B cell (primary cell): Measurements from ENCODE around the gene CEP112. TPM values are rescaled to one million over a fixed set of nuclear protein-coding genes. Genes with fewer than 3 reads are reported as not detected.

ENCODE experiments used
- ATAC-seq: fragments of 200-7000 bp; cut with Tn5 transposase; one replicate; pipeline ENCODE4 v1.10.0; 2021; ENCODE audit warnings: low read depth, mild to moderate bottlenecking, moderate number of reproducible peaks, moderate library complexity
- CTCF ChIA-PET: fragments of 350-600 bp; sonication (Branson Sonifier 250); formaldehyde crosslinking; loops from one replicate; lab custom pipeline; 2021; ENCODE audit warnings: antibody characterized with exemption, inconsistent platforms; lab: Charles Lee
- POLR2A ChIA-PET: fragments of 350-600 bp; sonication (Branson Sonifier 250); formaldehyde crosslinking; loops from one replicate; lab custom pipeline; 2021; ENCODE audit warnings: antibody characterized with exemption; lab: Charles Lee
- DNase-seq: peaks from one replicate; pipeline ENCODE4 v3.0.0; 2013
- H2AFZ ChIP-seq: 2 replicates; pipeline ENCODE4 v1.6.1; 2012; ENCODE audit warnings: mild to moderate bottlenecking, low read depth, low read length; ENCODE audit not compliant: insufficient read depth, poor library complexity, severe bottlenecking
- H3K27ac ChIP-seq, 2 donors: 1 replicate in 1 of 2; 2 replicates in 1 of 2; pipeline ENCODE4 v1.5.1; 2012 to 2013; ENCODE audit warnings: low read length in 2 of 2, mild to moderate bottlenecking in 2 of 2, moderate library complexity in 1 of 2
- H3K27me3 ChIP-seq, 4 experiments: fragments of 200-600 bp in 1 of 4; sonication (generic) in 1 of 4; replicated peaks in 1 of 4; 1 replicate in 2 of 4; 2 replicates in 2 of 4; pipeline versions ENCODE4 v1.6.1 to v1.7.0; 2013 to 2016; ENCODE audit warnings: low read length in 3 of 4, mild to moderate bottlenecking in 2 of 4, mixed read lengths in 1 of 4, moderate library complexity in 1 of 4; ENCODE audit not compliant: insufficient read depth in 4 of 4, control insufficient read depth in 3 of 4; ENCODE audit errors: control extremely low read depth in 1 of 4
- H3K36me3 ChIP-seq, 2 experiments: replicated peaks in 1 of 2; 1 replicate in 1 of 2; 2 replicates in 1 of 2; pipeline versions ENCODE4 v1.6.1 to v1.7.1; 2013; ENCODE audit warnings: low read length in 1 of 2; ENCODE audit not compliant: insufficient read depth in 2 of 2, control insufficient read depth in 1 of 2; ENCODE audit errors: control extremely low read depth in 1 of 2, extremely low read depth in 1 of 2
- H3K4me1 ChIP-seq, 2 donors: fragments of 200-600 bp in 1 of 2; sonication (generic) in 1 of 2; 1 replicate in 1 of 2; 2 replicates in 1 of 2; pipeline versions ENCODE4 v1.5.1 to v1.6.1; 2013 to 2017; ENCODE audit warnings: low read length in 2 of 2; ENCODE audit not compliant: control insufficient read depth in 2 of 2, insufficient read depth in 2 of 2
- H3K4me2 ChIP-seq: replicated peaks from 2 replicates; pipeline ENCODE3; 2012; ENCODE audit warnings: mild to moderate bottlenecking, low read depth, low read length; ENCODE audit not compliant: poor library complexity, severe bottlenecking
- H3K4me3 ChIP-seq, 5 experiments: fragments of 200-600 bp in 1 of 5; sonication (generic) in 1 of 5; 1 replicate in 3 of 5; 2 replicates in 2 of 5; pipeline versions ENCODE4 v1.5.1 to v1.7.0; 2011 to 2016; ENCODE audit warnings: low read length in 4 of 5, mild to moderate bottlenecking in 4 of 5, low read depth in 2 of 5, control low read depth in 1 of 5, moderate library complexity in 1 of 5; ENCODE audit not compliant: insufficient read depth in 1 of 5; ENCODE audit errors: control extremely low read depth in 1 of 5, extremely low read depth in 1 of 5
- H3K79me2 ChIP-seq: fragments of 200-600 bp; sonication (generic); one replicate; pipeline ENCODE4 v1.6.0; 2016; ENCODE audit warnings: low read length; ENCODE audit not compliant: control insufficient read depth, insufficient read depth
- H3K9ac ChIP-seq: fragments of 200-600 bp; sonication (generic); 2 replicates; pipeline ENCODE4 v1.6.1; 2017; ENCODE audit warnings: mild to moderate bottlenecking, low read length, moderate library complexity
- H3K9me3 ChIP-seq, 3 donors: one replicate each; pipeline versions ENCODE4 v1.6.1 to v1.7.1; 2013; ENCODE audit warnings: low read length in 2 of 3; ENCODE audit not compliant: control insufficient read depth in 2 of 3, insufficient read depth in 1 of 3; ENCODE audit errors: control extremely low read depth in 1 of 3
- H4K20me1 ChIP-seq: 2 replicates; pipeline ENCODE4 v1.6.0; 2012; ENCODE audit warnings: mild to moderate bottlenecking, low read length; ENCODE audit not compliant: insufficient read depth, control insufficient read depth, poor library complexity, severe bottlenecking
- H3K27ac Mint-ChIP-seq: one replicate; pipeline ENCODE4 v1.8.0; 2021; ENCODE audit warnings: mixed read lengths
- H3K27me3 Mint-ChIP-seq: one replicate; pipeline ENCODE4 v1.8.0; 2021; ENCODE audit warnings: mixed read lengths
- H3K4me1 Mint-ChIP-seq: one replicate; pipeline ENCODE4 v1.8.0; 2021; ENCODE audit warnings: mixed read lengths
- H3K4me3 Mint-ChIP-seq: one replicate; pipeline ENCODE4 v1.8.0; 2021; ENCODE audit warnings: mixed read lengths
- H3K9me3 Mint-ChIP-seq: one replicate; pipeline ENCODE4 v1.8.0; 2022; ENCODE audit warnings: mixed read lengths; ENCODE audit not compliant: insufficient read depth
- CTCF ChIP-seq: fragments of 200-600 bp; IDR thresholded peaks from one replicate; pipeline ENCODE4 v1.8.0; 2022; ENCODE audit warnings: antibody characterized with exemption, mild to moderate bottlenecking
- EZH2 ChIP-seq: IDR thresholded peaks from 2 replicates; pipeline ENCODE4 v1.6.1; 2012; ENCODE audit warnings: borderline replicate concordance, low read depth, mild to moderate bottlenecking, moderate library complexity, low read length; ENCODE audit not compliant: insufficient read depth, poor library complexity, severe bottlenecking
- WGBS: methylation state at CpG from one replicate; pipeline ENCODE4 v1.1.5; 2013; ENCODE audit warnings: missing lambda C conversion rate; ENCODE audit not compliant: insufficient coverage; 5-methylcytosine and 5-hydroxymethylcytosine counted together
- intact Hi-C: fragments of 100-400 bp; cut with micrococcal nuclease; formaldehyde crosslinking; loops from one replicate; pipeline ENCODE4 v1.10.0; 2022
- polyA plus RNA-seq: library from polyadenylated mRNA; depleted of rRNA; stranded (reverse); fragments of >200 nt; gene quantifications from 2 replicates; pipeline ENCODE4 v1.2.3, GENCODE V29; 2012
- total RNA-seq, 2 donors: library from RNA; stranded (reverse); fragments of 120-200 nt in 1 of 2; gene quantifications; 1 replicate in 1 of 2; 2 replicates in 1 of 2; pipeline versions ENCODE4 v1.2.3 to v1.2.4, GENCODE V29; 2013 to 2022

CEP112 gene
- total and polyA plus RNA-seq, 2 donors (not counting 1 experiment from before 2014, with no cell fraction given): 0.57 to 4.6 TPM

GRCh38 chr17:65698381-65699061 lies 493.4 kb downstream of the CEP112 start:
- H3K27ac ChIP-seq: no peak overlapping the region
- intact Hi-C loops: no loop called here
- Mint-ChIP-seq H3K4me3 (no peak overlapping the region), H3K27me3 (peaks cover 21% of the 10 kb centered on the region), H3K27ac (no peak overlapping the region), H3K4me1 (no peaks in the 10 kb centered on the region), H3K9me3 (no peaks in the 10 kb centered on the region)
- H4K20me1 ChIP-seq: no peaks in the 10 kb centered on the region
- no peaks in the 10 kb centered on the region for H3K4me1 ChIP-seq
- no peak overlapping the region for H2AFZ ChIP-seq
- H3K9me3 ChIP-seq: no peaks in the 10 kb centered on the region
- no peaks in the 10 kb centered on the region for H3K79me2 ChIP-seq
- H3K9ac ChIP-seq: no peak overlapping the region
- no peak for TF ChIP-seq EZH2
- no peak for TF ChIP-seq CTCF
- WGBS: 37% methylated on average over 4 of the region's 11 CpGs
- CTCF ChIA-PET: no interaction called here
- H3K4me3 ChIP-seq: no peak overlapping the region
- ATAC-seq (no peak), DNase-seq (no peak)
- POLR2A ChIA-PET: no interaction called here
- H3K27me3 ChIP-seq: no peaks in the 10 kb centered on the region
- H3K4me2 ChIP-seq: no peak overlapping the region
- H3K36me3 ChIP-seq: no peaks in the 10 kb centered on the region

GRCh38 chr17:65697661-65698060 lies 494.3 kb downstream of the CEP112 start:
- Histone ChIP-seq H3K9ac (no peak overlapping the region), H3K36me3 (no peaks in the 10 kb centered on the region), H3K9me3 (no peaks in the 10 kb centered on the region), H3K4me1 (no peaks in the 10 kb centered on the region), H3K4me3 (no peak overlapping the region), H3K27ac (no peak overlapping the region), H3K4me2 (no peak overlapping the region), H3K79me2 (no peaks in the 10 kb centered on the region), H4K20me1 (no peaks in the 10 kb centered on the region), H2AFZ (no peak overlapping the region), H3K27me3 (no peaks in the 10 kb centered on the region)
- H3K4me3 Mint-ChIP-seq: no peak overlapping the region
- WGBS: 89% methylated on average over 2 of the region's 4 CpGs
- POLR2A ChIA-PET: no interaction called here
- peaks cover 21% of the 10 kb centered on the region for H3K27me3 Mint-ChIP-seq
- H3K27ac Mint-ChIP-seq: no peak overlapping the region
- H3K9me3 Mint-ChIP-seq: no peaks in the 10 kb centered on the region
- ATAC-seq (no peak), DNase-seq (no peak)
- CTCF ChIA-PET: no interaction called here
- no peaks in the 10 kb centered on the region for H3K4me1 Mint-ChIP-seq
- TF ChIP-seq EZH2: no peak
- intact Hi-C loops: no loop called here
